ENCODE results near the gene NLRP6.

The NLRP6 gene

GRCh38 chr11:256952-257737 is 21.1 kb upstream of the NLRP6 start:
- peak; percentile 14 for DNase-seq

GRCh38 chr11:257766-258493 is 20.3 kb upstream of the NLRP6 start:
- no peak for DNase-seq

GRCh38 chr11:259413-259812 is 18.8 kb upstream of the NLRP6 start:
- no peak for DNase-seq

- DNase-seq: no peak
Observed at GRCh38 chr11:261624-262023, 16.6 kb upstream of the NLRP6 start.

GRCh38 chr11:266676-267439 is 11.3 kb upstream of the NLRP6 start:
- peak; percentile 42 for DNase-seq

GRCh38 chr11:267491-267994 is 10.7 kb upstream of the NLRP6 start:
- peak; percentile 42 for DNase-seq

GRCh38 chr11:268716-269145 is 9.5 kb upstream of the NLRP6 start:
- DNase-seq: peak; percentile 38

- peak; percentile 57 for DNase-seq
Observed at GRCh38 chr11:269146-269890, 8.9 kb upstream of the NLRP6 start.

- DNase-seq: no peak
Observed at GRCh38 chr11:270451-271318, 7.5 kb upstream of the NLRP6 start.

GRCh38 chr11:271319-271715 is 6.9 kb upstream of the NLRP6 start:
- DNase-seq: no peak

GRCh38 chr11:272195-272930 is 5.8 kb upstream of the NLRP6 start:
- no peak for DNase-seq

GRCh38 chr11:272931-273198 is 5.3 kb upstream of the NLRP6 start:
- DNase-seq: no peak

- DNase-seq: no peak
Observed at GRCh38 chr11:276219-276618, 2.0 kb upstream of the NLRP6 start.

GRCh38 chr11:279040-279965 is 1.1 kb downstream of the NLRP6 start:
- no peak for DNase-seq

- DNase-seq: no peak
Observed at GRCh38 chr11:279966-280705, 1.9 kb downstream of the NLRP6 start.

- no peak for DNase-seq
Observed at GRCh38 chr11:280706-281485, 2.7 kb downstream of the NLRP6 start.

GRCh38 chr11:281486-282161 is 3.4 kb downstream of the NLRP6 start:
- no peak for DNase-seq

- no peak for DNase-seq
Observed at GRCh38 chr11:282171-282570, 4.0 kb downstream of the NLRP6 start.

Measured in GDM1 (cell line).